HL-60 (cell line): Measurements from ENCODE around the gene STX1A.
A peak's percentile ranks its signal among the peaks of the same experiment; 100 is the strongest.
"Not testable (repeated sequence)": the region's sequence is repeated elsewhere in the genome, so short reads cannot be mapped to it uniquely, and the experiment has no call there.

Experiments used
- DNase-seq, 2 experiments: peaks; one replicate each; pipeline ENCODE4 v3.0.0-alpha.2; 2010 to 2020; ENCODE audit warnings: low read depth in 1 of 2, low spot score in 1 of 2
- H3K27ac ChIP-seq: fragments of 250-450 bp; sonication (Bioruptor Pico); replicated peaks from 2 replicates; pipeline ENCODE4 v1.5.1; 2020; ENCODE audit warnings: mild to moderate bottlenecking, moderate library complexity
- H3K27me3 ChIP-seq: fragments of 250-450 bp; sonication (Bioruptor Pico); 2 replicates; pipeline ENCODE4 v1.5.1; 2021; ENCODE audit warnings: mild to moderate bottlenecking, moderate library complexity; ENCODE audit not compliant: insufficient read depth, poor library complexity, severe bottlenecking
- H3K4me3 ChIP-seq: replicated peaks from 2 replicates; pipeline ENCODE4 v1.5.1; 2011; ENCODE audit warnings: mild to moderate bottlenecking, control low read depth, low read length; ENCODE audit not compliant: insufficient read depth
- CTCF ChIP-seq: IDR thresholded peaks from one replicate; pipeline ENCODE4 v1.5.1; 2011; ENCODE audit warnings: low read length, control low read depth, inconsistent platforms; ENCODE audit not compliant: insufficient read depth
- GABPA ChIP-seq: IDR thresholded peaks from 2 replicates; pipeline ENCODE4 v1.6.1; 2012; ENCODE audit warnings: low read depth
- POLR2AphosphoS5 ChIP-seq: IDR thresholded peaks from 2 replicates; pipeline ENCODE4 v1.6.1; 2012; ENCODE audit warnings: low read depth
- SPI1 ChIP-seq: IDR thresholded peaks from 2 replicates; pipeline ENCODE4 v1.6.1; 2012; ENCODE audit warnings: low read depth, mild to moderate bottlenecking, borderline replicate concordance
- TF ChIP-seq, protein P1 (sequence below): IDR thresholded peaks from 2 replicates; pipeline ENCODE4 v1.6.1; 2012; ENCODE audit warnings: low read depth; ENCODE audit not compliant: insufficient replicate concordance

Gene STX1A

GRCh38 chr7:73717025-73717807 is 2.3 kb downstream of the STX1A start:
- peaks cover 2% of the 10 kb centered on the region for H3K27me3 ChIP-seq
- TF ChIP-seq, protein P1, sequence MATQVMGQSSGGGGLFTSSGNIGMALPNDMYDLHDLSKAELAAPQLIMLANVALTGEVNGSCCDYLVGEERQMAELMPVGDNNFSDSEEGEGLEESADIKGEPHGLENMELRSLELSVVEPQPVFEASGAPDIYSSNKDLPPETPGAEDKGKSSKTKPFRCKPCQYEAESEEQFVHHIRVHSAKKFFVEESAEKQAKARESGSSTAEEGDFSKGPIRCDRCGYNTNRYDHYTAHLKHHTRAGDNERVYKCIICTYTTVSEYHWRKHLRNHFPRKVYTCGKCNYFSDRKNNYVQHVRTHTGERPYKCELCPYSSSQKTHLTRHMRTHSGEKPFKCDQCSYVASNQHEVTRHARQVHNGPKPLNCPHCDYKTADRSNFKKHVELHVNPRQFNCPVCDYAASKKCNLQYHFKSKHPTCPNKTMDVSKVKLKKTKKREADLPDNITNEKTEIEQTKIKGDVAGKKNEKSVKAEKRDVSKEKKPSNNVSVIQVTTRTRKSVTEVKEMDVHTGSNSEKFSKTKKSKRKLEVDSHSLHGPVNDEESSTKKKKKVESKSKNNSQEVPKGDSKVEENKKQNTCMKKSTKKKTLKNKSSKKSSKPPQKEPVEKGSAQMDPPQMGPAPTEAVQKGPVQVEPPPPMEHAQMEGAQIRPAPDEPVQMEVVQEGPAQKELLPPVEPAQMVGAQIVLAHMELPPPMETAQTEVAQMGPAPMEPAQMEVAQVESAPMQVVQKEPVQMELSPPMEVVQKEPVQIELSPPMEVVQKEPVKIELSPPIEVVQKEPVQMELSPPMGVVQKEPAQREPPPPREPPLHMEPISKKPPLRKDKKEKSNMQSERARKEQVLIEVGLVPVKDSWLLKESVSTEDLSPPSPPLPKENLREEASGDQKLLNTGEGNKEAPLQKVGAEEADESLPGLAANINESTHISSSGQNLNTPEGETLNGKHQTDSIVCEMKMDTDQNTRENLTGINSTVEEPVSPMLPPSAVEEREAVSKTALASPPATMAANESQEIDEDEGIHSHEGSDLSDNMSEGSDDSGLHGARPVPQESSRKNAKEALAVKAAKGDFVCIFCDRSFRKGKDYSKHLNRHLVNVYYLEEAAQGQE: no peak
- TF ChIP-seq CTCF (no peak), POLR2AphosphoS5 (no peak), GABPA (no peak), SPI1 (no peak)
- no peak overlapping the region; the same call in 1 of the 2 replicates for H3K27ac ChIP-seq
- no peak for DNase-seq
- no peak overlapping the region for H3K4me3 ChIP-seq

DNA sequence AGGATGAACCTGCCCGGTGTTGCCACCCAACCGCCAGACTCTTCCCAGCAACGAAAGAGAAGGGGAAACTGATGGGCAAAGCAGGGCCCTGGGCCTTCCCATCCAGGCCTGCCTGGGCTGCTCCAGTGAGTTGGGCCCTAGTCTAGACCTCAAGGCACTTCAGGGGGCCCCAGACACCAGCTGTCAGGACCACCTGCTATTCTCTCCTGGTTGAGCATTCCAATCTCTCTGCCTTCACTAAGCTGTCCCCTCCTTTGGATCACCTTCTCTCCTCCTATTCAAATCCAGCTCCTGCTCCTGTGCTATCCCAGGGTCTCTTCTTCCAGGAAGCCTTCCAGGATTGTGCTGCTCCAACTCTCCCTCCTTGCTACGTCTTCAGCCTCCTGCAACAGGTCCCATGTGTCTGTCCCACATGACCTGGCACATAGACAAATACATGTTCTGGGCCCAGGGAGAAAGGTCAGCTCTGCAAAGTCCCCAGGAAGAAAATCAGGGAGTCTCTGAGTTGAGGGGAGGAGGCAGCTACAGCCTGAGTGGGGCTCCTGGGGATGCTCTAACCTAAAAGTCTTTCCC is 3.1 kb downstream of the STX1A start:
- Histone ChIP-seq H3K27ac (no peak overlapping the region), H3K27me3 (peaks cover 2% of the 10 kb centered on the region), H3K4me3 (no peak overlapping the region)
- DNase-seq: no peak
- no peak for TF ChIP-seq GABPA
- TF ChIP-seq, protein P1: no peak
- TF ChIP-seq POLR2AphosphoS5: no peak
- TF ChIP-seq SPI1: no peak
- no peak for TF ChIP-seq CTCF

DNA sequence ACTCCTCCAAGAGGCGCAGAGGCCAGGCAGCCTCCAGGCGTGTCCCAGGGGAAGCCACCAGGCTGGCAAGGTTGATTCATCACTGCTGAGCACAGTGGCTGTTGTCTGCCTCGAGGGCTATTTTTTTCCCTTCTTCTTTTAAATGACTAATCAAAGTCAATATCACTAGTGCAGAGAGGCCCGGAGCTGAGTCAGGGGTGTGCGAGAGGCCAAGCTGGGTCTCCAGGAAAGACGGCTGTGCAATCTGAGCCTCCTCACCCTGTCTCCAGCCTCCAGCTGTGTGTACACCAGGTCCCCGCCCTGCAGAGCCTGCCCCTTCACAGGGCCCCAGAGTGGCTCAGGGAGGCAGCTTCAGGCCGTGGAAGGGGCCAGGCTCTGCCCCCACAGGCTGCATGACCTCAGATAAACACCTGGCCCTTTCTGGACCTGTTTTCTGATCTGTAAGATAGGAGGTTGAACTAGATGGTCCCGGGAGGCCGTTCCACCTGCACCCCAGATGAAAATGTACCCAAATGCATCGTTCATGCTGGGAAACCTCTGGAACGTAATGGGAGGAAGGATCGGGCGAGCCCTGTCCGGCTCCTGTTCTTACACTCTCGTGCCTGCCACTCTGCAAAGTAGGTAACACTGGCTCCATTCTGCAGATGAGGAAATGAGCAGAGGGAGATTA is 3.7 kb downstream of the STX1A start:
- Histone ChIP-seq H3K4me3 (no peak overlapping the region), H3K27ac (no peak overlapping the region), H3K27me3 (peaks cover 2% of the 10 kb centered on the region)
- no peak for TF ChIP-seq CTCF
- TF ChIP-seq POLR2AphosphoS5: peak; percentile 50; the same call in 1 of the 2 replicates
- TF ChIP-seq SPI1: no peak
- TF ChIP-seq, protein P1: no peak
- no peak for TF ChIP-seq GABPA
- peak; percentile 67 to 74 for DNase-seq

- not testable (repeated sequence) for DNase-seq, H3K27me3 ChIP-seq, H3K27ac ChIP-seq, H3K4me3 ChIP-seq
These were observed 6.2 kb downstream of the STX1A start for GRCh38 chr7:73713319-73713718.
